IMR-90 (cell line): ENCODE results near the gene RPS28.

Experiments used
- CEBPB ChIP-seq: IDR thresholded peaks from 2 replicates; pipeline ENCODE4 v1.6.1; 2012; ENCODE audit warnings: low read depth, low read length, improper control_type of control experiment
- CTCF ChIP-seq: conservative IDR thresholded peaks from 2 replicates; pipeline ENCODE4 v1.5.1; 2012; ENCODE audit warnings: mild to moderate bottlenecking, low read depth, low read length, improper control_type of control experiment
- MXI1 ChIP-seq: IDR thresholded peaks from 2 replicates; pipeline ENCODE4 v1.6.1; 2012; ENCODE audit warnings: low read depth, mild to moderate bottlenecking, low read length, moderate library complexity, borderline replicate concordance
- POLR2A ChIP-seq: IDR thresholded peaks from 2 replicates; pipeline ENCODE4 v1.6.1; 2012; ENCODE audit warnings: mild to moderate bottlenecking, low read depth, low read length

GRCh38 chr19:8320564-8321066, 681 bp upstream of the RPS28 start:
- TF ChIP-seq POLR2A = no peak
- TF ChIP-seq CTCF = no peak
- no peak for TF ChIP-seq MXI1
- no peak for TF ChIP-seq CEBPB
